Left lobe of liver (tissue), 2 donors: ENCODE results near the gene NCCRP1. TPM values are rescaled to one million over a fixed set of nuclear protein-coding genes. Genes with fewer than 3 reads are reported as not detected.
"Not testable (repeated sequence)": the region's sequence is repeated elsewhere in the genome, so short reads cannot be mapped to it uniquely, and the experiment has no call there.

Source experiments
- ATAC-seq: fragments of 200-7000 bp; cut with Tn5 transposase; one replicate; pipeline ENCODE4 v1.9.1; 2020; ENCODE audit warnings: mild to moderate bottlenecking, moderate library complexity
- DNase-seq: peaks from one replicate; pipeline ENCODE4 v3.0.0-alpha.2; 2020; ENCODE audit warnings: low spot score
- total RNA-seq: library from RNA; stranded (reverse); gene quantifications from one replicate; pipeline ENCODE4 v1.2.1, GENCODE V29; 2021
- donor health status: DM: no; HTN: no; CAD: no; lungs with moderate emphysema.
- donor health status: DM: no; HTN: yes; CAD: no.

Gene NCCRP1
- total RNA-seq, 1 donor from 2014 or later, result 0.08 TPM

DNA sequence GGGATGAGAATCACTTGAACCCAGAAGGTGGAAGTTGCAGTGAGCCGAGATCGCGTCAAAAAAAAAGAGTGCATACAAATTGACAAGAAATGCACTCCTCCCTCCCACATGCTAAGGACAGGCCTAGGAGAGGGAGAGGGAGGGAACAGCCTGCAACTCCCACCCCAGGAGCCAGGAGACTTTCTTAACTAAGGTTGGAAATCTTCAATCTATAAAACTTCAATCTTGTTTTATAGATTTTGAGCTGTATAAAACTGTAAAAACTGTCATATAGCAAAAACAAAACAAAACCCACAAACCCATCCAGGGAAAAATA lies 8.6 kb downstream of the NCCRP1 start:
- DNase-seq (no peak), ATAC-seq (no peak)

- no peak for ATAC-seq
- no peak for DNase-seq
Measured at GRCh38 chr19:39206122-39206521, 9.4 kb downstream of the NCCRP1 start.

DNA sequence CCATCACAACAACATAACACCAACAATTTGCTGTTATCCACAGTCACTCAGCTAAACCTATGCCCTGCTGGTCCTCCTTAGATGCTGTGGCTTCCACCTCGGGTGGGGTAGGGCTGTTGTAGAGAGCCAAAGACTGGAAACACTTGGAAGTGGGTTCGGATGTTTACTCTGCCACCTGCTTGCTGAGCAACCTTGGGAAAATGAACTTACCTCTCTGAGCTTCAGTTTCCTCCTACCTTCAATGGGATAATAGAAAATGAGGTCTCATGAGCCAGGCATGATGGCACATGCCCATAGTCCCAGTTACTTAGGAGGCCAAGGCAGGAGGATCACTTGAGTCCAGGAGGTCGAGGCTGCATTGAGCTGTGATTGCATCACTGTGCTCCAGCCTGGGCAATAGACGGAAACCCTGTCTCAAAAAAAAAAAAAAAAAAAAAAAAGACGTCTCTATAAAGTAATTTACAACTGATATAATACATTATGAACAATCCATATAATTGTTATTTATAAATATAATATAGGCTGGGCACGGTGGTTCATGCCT lies 10.6 kb downstream of the NCCRP1 start:
- ATAC-seq (no peak), DNase-seq (no peak)

GRCh38 chr19:39208175-39208795 lies 11.5 kb downstream of the NCCRP1 start:
- DNase-seq (no peak), ATAC-seq (no peak)

DNA sequence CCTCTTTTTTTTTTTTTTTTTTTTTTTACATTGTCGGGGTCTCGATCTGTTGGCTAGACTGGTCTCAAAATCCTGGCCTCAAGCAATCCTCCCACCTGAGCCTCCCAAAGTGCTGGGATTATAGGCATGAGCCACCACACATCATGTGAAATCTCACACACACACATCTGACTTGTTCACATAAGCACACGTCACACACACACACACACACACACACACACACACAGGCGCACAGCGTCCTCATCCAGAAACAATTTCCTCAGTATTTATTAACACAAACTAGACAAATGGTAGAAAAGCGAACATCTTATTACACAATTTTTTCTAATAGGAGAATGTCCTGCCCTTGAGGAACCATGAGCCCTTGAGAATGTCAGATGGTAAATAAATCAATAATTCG lies 12.4 kb downstream of the NCCRP1 start:
- no peak for ATAC-seq
- DNase-seq, result no peak

DNA sequence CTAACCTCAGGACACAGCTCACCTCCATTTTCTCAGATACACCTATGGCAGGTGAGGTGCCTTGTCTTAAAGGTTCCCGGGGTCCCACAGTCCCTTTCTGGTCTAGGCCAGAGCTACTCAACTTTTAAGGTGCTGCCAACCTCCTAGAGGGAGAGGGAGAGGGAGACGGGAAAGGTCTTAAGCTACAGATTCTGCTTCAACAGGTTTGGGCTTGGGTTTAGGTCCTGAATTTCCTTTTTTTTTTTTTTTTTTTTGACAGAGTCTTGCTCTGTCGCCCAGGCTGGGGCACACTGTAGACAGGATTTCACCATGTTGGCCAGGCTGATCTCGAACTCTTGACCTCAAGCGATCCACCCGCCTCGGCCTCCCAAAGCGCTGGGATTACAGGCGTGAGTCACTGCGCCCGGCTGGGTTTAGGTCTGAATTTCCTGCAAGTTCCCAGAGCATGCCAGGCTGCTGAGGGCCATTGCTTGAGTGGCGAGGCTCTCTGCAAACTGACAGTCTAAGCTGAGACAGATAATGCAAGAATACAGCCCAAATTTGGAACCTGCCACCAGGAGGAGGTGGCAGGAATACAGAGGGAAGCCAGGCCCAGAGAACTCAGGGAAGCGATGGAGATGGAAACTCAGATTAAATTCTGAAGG lies 15.1 kb downstream of the NCCRP1 start:
- DNase-seq, result no peak

DNA sequence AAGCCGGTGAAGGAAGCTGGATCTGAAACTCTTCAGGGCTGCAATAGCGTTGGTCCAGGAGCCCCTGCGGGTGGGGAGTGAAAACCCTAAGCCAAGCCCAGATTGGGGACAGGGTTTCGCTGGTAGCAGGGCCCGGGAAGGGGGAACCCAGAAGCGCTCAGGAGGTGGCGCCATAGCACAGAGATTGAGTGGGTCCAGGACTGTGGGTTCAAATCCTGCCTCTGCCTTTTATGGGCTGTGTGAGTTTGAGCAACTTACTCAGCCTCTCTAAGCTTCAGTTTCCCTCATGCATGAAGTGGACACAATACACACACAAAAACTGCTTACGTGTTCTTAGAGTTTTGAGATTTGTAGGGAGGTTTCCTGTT lies 15.6 kb downstream of the NCCRP1 start:
- peak; percentile 80 for ATAC-seq

More for the DNA sequence above, 15.1 kb downstream of the NCCRP1 start:
- no peak for ATAC-seq

GRCh38 chr19:39215323-39215722 lies 18.6 kb downstream of the NCCRP1 start:
- not testable (repeated sequence) for ATAC-seq, DNase-seq

More for the DNA sequence above, 15.6 kb downstream of the NCCRP1 start:
- peak; percentile 49 for DNase-seq

- ATAC-seq, result no peak
Measured at GRCh38 chr19:39217094-39217493, 20.3 kb downstream of the NCCRP1 start.

DNA sequence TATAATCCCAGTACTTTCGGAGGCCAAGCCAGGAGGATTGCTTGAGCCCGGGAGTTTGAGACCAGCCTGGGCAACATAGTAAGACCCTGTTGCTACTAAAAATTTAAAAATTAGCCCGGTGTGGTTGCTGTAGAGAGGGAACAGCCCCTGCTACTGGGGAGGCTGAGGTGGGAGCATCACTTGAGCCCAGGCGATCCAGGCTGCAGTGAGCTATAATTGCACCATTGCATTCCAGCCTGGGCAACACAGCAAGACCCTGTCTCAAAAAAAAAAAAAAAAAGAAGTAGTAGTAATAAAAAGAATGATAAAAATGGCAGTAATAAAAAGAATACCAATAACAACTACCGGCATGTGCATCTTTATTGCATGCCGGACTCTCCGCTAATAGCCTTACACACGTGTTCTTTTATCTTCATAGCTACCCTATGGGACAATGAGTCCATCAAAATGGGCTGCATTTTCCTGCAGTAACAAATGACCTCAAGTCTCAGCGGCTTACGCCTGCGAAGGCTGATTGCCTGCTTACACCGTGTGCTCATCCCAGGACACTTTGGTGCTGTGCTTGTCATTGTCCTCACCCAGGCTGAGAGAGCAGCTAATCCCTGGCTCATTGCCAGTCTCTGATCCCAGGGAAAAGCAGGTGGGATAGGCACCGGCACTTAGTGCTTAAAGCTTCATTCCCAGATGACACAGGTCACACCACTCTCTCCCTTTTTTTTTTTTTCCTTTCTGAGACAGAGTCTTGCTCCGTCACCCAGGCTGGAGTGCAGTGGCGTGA lies 21.7 kb downstream of the NCCRP1 start:
- ATAC-seq (no peak), DNase-seq (no peak)

More at GRCh38 chr19:39217094-39217493, 20.3 kb downstream of the NCCRP1 start:
- no peak for DNase-seq

GRCh38 chr19:39219108-39219507 lies 22.3 kb downstream of the NCCRP1 start:
- peak; percentile 32 for ATAC-seq

GRCh38 chr19:39223703-39224279 lies 27.0 kb downstream of the NCCRP1 start:
- DNase-seq, result no peak
- ATAC-seq, result no peak

More at GRCh38 chr19:39219108-39219507, 22.3 kb downstream of the NCCRP1 start:
- DNase-seq, result not testable (repeated sequence)

- DNase-seq, result no peak
- no peak for ATAC-seq
Measured at GRCh38 chr19:39224910-39225309, 28.1 kb downstream of the NCCRP1 start.

DNA sequence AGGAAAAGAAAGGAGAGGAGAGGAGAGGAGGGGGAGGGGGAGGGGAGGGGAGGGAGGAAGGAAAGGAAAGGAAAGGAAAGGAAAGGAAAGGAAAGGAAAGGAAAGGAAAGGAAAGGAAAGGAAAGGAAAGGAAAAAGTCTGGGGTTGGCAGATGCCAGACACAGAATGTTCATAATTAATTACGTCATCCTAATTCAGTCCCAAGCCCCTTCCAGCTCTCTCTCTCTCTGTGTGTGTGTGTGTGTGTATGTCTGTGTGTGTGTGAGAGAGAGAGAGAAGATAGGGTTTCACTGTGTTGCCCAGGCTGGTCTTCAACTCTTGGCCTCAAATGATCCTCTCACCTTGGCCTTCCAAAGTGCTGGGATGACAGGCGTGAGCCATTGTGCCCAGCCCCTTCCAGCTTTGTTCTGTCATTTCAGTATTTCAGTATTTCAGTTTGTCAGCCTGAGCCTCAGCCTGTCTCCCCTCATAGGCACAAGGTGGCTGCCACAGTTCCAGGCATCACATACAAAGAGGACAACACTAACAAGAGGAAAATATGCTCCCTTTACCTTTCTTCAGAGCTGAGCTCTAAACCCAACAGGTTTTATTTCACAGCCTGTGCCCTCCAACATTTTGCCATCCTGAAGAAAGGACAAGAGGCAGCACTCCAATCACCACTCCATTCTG lies 33.5 kb downstream of the NCCRP1 start:
- no peak for DNase-seq
- no peak for ATAC-seq

DNA sequence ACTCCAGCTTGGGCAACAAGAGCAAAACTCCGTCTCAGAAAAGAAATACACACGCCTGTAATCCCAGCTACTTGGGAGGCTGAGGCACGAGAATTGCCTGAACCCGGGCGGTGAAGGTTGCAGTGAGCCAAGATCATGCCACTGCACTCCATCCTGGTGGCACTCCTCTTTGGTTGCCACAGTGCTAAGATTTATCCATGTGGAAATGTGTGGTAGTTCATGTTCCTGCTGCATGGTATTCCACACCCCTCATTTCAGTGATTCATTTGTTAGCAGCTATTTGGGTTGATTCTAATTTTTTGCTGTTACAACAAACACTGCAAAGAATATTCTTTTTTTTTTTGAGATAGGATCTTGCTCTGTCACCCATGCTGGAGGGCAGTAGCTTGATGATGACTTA lies 35.9 kb downstream of the NCCRP1 start:
- no peak for ATAC-seq
- no peak for DNase-seq

GRCh38 chr19:39236527-39236926 lies 39.8 kb downstream of the NCCRP1 start:
- ATAC-seq, result no peak
- DNase-seq, result no peak

- peak; percentile 99 for ATAC-seq
- DNase-seq, result peak; percentile 85
Measured at GRCh38 chr19:39237200-39238184, 40.7 kb downstream of the NCCRP1 start.

- DNase-seq (no peak), ATAC-seq (no peak)
Measured at GRCh38 chr19:39238209-39238608, 41.4 kb downstream of the NCCRP1 start.

- DNase-seq, result no peak
Measured at GRCh38 chr19:39238944-39239343, 42.2 kb downstream of the NCCRP1 start.

GRCh38 chr19:39240421-39240820 lies 43.7 kb downstream of the NCCRP1 start:
- DNase-seq (no peak), ATAC-seq (no peak)

More at GRCh38 chr19:39238944-39239343, 42.2 kb downstream of the NCCRP1 start:
- no peak for ATAC-seq
